Testis (tissue), 2 donors: Measurements from ENCODE around the gene CA6.
"Not testable (repeated sequence)": the region's sequence is repeated elsewhere in the genome, so short reads cannot be mapped to it uniquely, and the experiment has no call there.

ENCODE experiments used
- CTCF ChIP-seq, 3 experiments: fragments of 450-650 bp in 2 of 3; fragments of 200-600 bp in 1 of 3; sonication (generic) in 1 of 3; IDR thresholded peaks; one replicate each; pipeline ENCODE4 v1.5.1; 2016 to 2019; ENCODE audit warnings: antibody characterized with exemption in 3 of 3, mild to moderate bottlenecking in 2 of 3, moderate library complexity in 1 of 3
- POLR2A ChIP-seq: fragments of 450-650 bp; IDR thresholded peaks from one replicate; pipeline ENCODE4 v1.6.1; 2017; ENCODE audit warnings: antibody characterized with exemption, mild to moderate bottlenecking, moderate library complexity

- TF ChIP-seq CTCF (IDR thresholded peaks at IDR 0.05); POLR2A: not testable (repeated sequence)
Measured at GRCh38 chr1:8896775-8897174, 48.9 kb upstream of the CA6 start.
